Measurements from ENCODE around the gene ATP2C2.

DNA sequence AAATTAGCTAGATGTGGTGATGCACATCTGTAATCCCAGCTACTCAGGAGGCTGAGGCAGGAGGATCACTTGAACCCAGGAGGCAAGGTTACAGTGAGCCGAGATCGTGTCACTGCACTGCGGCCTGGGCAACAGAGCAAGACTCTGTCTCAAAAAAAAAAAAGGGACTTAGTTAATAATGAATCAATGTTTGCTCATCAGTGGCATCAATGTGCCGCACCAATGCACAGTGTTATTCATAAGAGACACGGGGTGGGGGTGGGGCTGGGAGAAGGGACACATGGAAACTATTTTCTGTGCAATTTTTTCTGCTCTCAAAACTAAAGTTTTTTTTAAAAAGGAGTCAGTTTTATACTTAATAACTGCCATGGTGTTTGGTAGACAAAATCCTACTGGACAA, 6.8 kb upstream of the ATP2C2 start:
- TF ChIP-seq, protein P1, sequence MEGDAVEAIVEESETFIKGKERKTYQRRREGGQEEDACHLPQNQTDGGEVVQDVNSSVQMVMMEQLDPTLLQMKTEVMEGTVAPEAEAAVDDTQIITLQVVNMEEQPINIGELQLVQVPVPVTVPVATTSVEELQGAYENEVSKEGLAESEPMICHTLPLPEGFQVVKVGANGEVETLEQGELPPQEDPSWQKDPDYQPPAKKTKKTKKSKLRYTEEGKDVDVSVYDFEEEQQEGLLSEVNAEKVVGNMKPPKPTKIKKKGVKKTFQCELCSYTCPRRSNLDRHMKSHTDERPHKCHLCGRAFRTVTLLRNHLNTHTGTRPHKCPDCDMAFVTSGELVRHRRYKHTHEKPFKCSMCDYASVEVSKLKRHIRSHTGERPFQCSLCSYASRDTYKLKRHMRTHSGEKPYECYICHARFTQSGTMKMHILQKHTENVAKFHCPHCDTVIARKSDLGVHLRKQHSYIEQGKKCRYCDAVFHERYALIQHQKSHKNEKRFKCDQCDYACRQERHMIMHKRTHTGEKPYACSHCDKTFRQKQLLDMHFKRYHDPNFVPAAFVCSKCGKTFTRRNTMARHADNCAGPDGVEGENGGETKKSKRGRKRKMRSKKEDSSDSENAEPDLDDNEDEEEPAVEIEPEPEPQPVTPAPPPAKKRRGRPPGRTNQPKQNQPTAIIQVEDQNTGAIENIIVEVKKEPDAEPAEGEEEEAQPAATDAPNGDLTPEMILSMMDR (IDR thresholded peaks at IDR 0.05; ENCODE audit: low read length), result no peak
- no peak for TF ChIP-seq EZH2phosphoT487 (IDR thresholded peaks at IDR 0.05; ENCODE audit: low read length)
